GM18505 (cell line): ENCODE results near the gene MS4A10.

Source experiments
- ATAC-seq: cut with Tn5 transposase; IDR thresholded peaks from one replicate; pipeline ENCODE4 v1.9.1; 2021; ENCODE audit not compliant: unreplicated experiment
- POLR2A ChIP-seq: IDR thresholded peaks from 4 replicates; pipeline ENCODE4 v1.6.1; 2011; ENCODE audit warnings: borderline replicate concordance; ENCODE audit not compliant: insufficient read depth, insufficient read length; ENCODE audit errors: extremely low read depth

Gene MS4A10

GRCh38 chr11:60834742-60835533 is 49.8 kb downstream of the MS4A10 start:
- ATAC-seq, result no peak
- TF ChIP-seq POLR2A, result no peak

- no peak for ATAC-seq
- no peak for TF ChIP-seq POLR2A
Observed at GRCh38 chr11:60835534-60835846, 50.4 kb downstream of the MS4A10 start.

GRCh38 chr11:60836866-60837515 is 51.9 kb downstream of the MS4A10 start:
- no peak for ATAC-seq
- TF ChIP-seq POLR2A, result no peak

- no peak for ATAC-seq
- no peak for TF ChIP-seq POLR2A
Observed at GRCh38 chr11:60838132-60838531, 53.0 kb downstream of the MS4A10 start.

- no peak for TF ChIP-seq POLR2A
Observed at GRCh38 chr11:60840470-60841430, 55.6 kb downstream of the MS4A10 start.

GRCh38 chr11:60841797-60842667 is 56.9 kb downstream of the MS4A10 start, which contains the start of gene CCDC86:
Gene CCDC86 (plus strand): TSS chr11:60842113. CDS start chr11:60842125, 12 bp downstream.
- TF ChIP-seq POLR2A, result peak; percentile 55
- ATAC-seq, result peak; percentile 80

More at GRCh38 chr11:60840470-60841430, 55.6 kb downstream of the MS4A10 start:
- no peak for ATAC-seq

- no peak for TF ChIP-seq POLR2A
- ATAC-seq, result no peak
Observed at GRCh38 chr11:60842668-60843600, 57.8 kb downstream of the MS4A10 start.

GRCh38 chr11:60844045-60844869 is 59.1 kb downstream of the MS4A10 start:
- ATAC-seq, result no peak
- TF ChIP-seq POLR2A, result no peak

- no peak for TF ChIP-seq POLR2A
- no peak for ATAC-seq
Observed at GRCh38 chr11:60844870-60845221, 59.7 kb downstream of the MS4A10 start.

- TF ChIP-seq POLR2A, result no peak
- no peak for ATAC-seq
Observed at GRCh38 chr11:60845338-60845737, 60.2 kb downstream of the MS4A10 start.

- no peak for TF ChIP-seq POLR2A
- no peak for ATAC-seq
Observed at GRCh38 chr11:60847281-60847680, 62.1 kb downstream of the MS4A10 start.
